Activated T-cell treated with anti-CD3 and anti-CD28 coated beads for 24 hours (primary cell): ENCODE results near the gene VPS18.

Experiments used
- DNase-seq: peaks from one replicate; pipeline ENCODE4 v3.0.0-alpha.2; 2020; ENCODE audit warnings: low read depth

The VPS18 gene

GRCh38 chr15:40938536-40938870 lies 44.3 kb downstream of the VPS18 start:
- DNase-seq = no peak

DNA sequence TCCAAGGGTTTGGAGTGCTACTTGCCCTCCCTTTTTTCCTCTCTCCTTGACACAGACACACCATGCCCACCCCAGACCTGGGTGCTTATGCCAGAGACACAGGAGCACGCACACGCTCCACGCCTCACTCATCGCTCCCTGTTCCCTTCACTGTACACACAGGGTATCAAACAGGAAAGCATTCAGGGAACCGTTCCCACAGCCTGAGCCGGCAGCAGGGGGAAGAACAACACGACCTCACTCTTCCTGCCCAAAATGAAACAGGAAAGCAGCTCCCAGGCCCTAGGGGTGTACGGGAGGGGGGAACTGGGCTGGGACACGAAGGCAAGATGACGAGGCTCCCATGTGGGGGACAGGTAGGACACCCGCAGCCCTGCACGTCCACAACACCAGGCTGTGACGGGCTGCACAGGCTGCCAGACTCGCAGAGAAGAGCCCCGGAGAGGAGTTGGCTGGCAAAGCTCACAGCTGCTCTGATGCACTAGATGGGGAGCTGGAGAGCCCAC lies 46.1 kb downstream of the VPS18 start:
- DNase-seq = no peak

GRCh38 chr15:40941068-40941527 lies 46.8 kb downstream of the VPS18 start:
- DNase-seq = no peak

GRCh38 chr15:40941528-40942336 lies 47.5 kb downstream of the VPS18 start:
- peak; percentile 49 for DNase-seq

DNA sequence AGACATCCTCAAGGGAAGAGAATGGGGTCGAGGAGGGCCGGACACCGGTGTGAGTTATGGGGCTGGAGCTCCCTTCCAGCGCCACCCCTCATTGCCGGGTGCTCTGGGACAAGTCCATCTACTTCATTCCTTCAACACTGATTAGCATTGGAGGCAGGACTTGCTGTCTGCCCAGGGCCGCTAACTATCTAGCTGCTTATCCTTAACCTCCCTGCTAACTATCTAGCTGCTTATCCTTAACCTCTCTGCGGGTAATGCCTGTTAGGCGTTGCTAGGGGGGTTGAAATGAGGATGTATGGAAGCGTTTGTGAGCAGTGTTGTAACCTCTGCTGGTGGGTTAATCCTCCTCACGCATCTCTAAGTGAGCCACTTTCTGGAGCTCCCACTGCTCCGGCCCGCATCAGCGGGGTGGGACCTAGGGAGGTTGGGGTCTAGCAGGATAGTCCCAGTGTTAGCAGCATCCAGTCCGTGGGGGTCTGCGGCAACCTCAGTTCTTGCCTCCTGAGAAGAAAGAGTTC lies 48.1 kb downstream of the VPS18 start:
- no peak for DNase-seq

DNA sequence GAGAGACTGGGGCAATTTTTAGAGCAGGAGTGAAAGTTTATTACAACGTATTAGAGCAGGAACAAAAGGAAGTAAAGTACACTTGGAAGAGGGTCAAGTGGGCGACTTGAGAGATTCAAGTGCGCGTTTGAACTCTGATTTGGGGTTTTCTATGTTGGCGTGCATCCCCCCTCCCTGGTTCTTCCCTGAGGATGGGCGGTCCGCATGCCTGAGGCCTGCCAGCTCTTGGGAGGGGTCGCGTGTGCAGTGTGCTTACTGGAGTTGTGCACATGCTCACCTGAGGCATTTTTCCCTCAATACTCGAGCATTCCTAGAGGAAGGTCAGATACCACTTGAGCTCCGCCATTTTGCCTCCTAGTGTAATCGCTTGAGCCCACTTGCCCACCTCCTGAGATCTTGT lies 48.6 kb downstream of the VPS18 start:
- no peak for DNase-seq

DNA sequence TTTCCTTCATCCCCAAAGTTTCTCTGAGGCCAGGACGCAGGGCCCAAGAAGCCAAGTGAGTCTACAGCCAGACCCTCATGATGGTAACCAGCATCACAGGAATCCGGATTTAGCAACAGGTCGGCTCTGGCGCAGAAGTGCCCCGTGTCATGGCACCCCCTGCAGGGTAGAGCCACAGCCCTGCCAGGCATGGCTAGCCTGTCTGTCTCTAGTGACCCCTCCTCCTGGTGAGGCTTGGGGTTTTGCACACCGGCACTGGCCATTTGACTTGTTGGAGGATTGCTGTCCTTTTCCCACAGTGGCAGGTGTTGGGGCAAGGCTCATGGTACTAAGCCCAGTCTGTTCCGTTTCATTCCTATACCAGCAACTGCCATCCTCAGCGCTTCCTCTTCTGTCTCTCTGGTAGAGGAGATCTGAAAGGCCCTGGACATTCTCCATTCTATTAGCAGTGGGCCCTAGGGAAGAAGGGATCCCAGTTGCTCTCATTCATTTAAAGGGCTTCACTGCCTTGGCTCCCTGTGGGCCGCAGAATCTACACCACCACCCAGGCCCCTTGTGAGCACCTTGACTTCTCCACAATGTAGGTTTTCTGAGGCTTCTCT lies 49.6 kb downstream of the VPS18 start:
- no peak for DNase-seq

DNA sequence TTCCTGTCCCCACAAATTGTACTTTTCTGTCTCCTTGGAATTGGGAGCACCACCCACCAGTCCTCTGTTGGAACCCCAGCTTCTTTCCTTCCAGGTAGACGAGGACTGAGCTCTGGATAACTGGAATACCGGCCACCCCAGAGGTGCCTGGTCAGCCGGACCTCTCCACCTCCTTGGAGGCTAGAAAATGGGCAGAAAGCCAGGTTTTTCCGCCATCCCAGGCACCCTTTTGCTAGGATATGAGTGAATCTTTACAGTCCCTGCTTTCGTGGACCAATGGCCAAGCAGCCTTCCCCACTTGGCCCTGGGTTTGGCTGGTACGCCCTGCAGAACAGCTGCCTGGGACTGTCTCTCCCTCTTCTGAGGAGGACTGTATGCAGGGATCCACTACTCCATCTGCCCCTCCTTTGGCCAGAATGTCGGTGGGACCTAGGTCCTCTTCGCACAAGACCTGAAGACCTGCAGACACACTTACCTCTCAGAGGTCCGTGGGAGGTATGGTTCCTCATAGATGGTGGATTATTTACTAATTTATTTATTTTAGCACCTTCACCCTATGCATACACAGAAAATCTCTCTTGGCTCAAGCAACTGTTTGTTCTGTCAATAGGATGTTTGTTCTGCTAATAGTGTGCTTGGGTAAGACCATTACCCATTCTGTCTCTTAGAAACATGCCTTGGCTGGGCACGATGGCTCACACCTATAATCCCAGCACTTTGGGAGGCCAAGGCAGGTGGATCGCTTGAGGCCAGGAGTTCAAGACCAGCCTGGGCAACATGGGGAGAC lies 50.5 kb downstream of the VPS18 start:
- no peak for DNase-seq

DNA sequence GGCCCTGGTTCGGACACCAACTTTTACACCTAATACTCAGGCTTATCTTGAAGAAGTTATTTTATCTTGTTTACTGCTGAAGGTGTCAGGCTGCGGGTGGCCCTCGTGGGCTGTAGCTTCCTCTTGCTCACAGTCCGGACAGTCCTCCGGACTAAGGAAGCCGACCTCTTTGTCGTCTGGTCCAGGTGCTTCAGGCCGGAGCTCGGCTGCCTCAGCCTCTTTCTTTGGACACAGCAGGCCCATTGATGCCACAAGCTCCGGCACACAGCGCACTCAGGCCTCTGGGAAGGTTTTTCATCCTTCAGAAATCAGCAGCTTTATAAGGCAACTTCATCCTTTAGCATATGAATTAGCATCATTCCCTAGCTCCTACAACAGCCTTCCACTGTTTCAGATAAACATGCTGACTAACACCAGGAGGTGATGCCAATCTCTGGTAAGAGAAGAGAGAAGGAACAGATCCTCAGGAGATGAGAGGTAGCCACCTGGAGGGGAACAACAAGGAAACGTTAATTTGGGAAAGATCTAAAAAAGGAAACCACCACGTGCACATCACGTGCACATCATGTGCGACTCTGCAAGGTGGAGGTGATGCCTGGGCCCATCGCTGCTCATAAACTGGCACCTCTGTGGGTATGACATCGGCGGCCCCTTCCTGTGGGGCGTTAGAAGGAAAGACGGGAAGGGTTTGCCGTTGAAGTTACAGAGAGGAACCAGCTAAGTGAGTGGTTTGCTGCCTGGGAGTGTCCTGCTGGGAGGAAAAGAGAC lies 54.6 kb downstream of the VPS18 start:
- DNase-seq = no peak

DNA sequence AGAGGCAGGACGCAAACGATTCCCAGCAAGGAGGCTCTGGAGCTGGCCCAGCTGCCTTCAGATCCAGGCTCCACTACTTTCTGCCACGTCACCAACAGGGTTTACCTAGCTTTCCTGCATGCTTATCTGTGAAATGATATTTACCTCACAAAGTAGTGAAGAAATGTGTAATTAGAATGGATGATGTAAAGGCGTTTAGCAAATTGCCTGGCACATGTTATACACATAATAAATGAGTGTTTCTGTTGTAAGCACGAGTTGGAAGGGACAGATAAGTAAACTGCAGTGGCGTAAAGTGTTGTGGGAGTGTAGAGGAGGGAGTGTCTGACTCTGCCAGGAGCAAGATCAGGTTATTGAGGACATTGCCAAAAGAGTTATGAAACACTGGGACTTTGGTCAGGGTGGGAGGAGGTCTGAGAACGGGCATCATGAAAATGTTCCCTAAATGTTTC lies 55.5 kb downstream of the VPS18 start:
- DNase-seq = no peak

DNA sequence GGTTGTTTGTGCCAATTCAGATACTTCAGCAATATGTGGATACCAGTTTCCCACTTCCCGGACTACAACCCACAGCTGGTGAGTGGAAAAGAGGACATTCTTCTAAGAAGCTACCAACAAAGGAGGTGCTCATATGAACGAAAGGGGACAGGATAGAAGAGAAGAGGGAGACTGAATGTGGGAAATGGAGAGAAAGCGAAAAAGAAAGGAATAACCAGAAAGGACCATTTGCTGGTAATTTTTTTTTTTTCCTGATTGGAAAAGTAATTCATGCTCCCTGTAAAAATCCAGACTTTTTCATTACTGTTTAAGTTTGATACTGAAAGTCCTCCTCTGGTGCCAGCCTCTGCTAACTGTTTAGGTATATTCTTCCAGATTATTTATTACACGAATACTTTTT lies 57.5 kb downstream of the VPS18 start:
- DNase-seq = no peak

GRCh38 chr15:40952301-40952900 lies 58.2 kb downstream of the VPS18 start:
- DNase-seq = no peak

DNA sequence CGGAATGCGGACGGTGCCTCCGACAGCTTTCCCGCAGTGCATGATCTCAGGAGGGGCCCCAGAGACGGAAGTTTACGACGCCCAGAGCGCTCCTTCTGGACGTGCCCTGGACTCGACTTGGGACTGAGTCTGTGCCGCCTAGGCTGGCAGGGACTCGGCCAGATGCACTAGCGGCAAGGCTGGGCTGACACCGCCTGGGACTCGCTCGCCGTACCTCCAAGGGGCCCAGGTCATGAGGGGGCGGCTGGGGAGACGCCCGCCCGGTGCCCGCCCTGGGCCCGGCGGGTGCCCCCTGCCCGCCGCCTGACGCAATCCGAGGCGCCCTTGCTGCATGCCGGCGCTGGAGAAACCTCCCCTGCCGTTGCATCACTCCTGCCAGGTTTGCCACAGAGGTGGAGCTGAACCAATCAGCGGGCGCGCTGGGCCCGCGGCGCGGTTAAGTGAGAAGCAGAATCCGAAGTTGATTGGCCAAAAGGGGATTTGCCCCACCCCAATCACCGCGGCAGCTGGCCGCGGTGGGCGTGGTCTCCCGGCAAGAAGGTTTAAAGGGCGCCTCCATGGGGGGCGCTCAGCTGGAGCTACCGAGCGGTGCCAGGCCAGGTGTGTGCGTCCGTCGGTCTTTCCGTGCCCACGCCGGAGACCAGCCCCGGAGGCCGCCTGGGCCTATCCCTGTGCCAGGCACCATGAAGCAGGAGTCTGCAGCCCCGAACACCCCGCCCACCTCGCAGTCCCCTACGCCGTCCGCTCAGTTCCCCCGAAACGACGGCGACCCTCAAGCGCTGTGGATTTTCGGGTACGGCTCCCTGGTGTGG lies 58.9 kb downstream of the VPS18 start, which contains the start of gene CHAC1:
Gene CHAC1 (plus strand): TSS at position 571 of the 812 bp plus-strand sequence. CDS start 113 bp downstream, at position 684.
- DNase-seq = peak; percentile 91
